Measurements from ENCODE around the gene TDRD3.
A peak's percentile ranks its signal among the peaks of the same experiment; 100 is the strongest.

Gene TDRD3

GRCh38 chr13:60411464-60411863 lies 14.4 kb downstream of the TDRD3 start:
- Mint-ChIP-seq H3K27ac (no peak overlapping the region), H3K9me3 (peaks cover 10% of the 10 kb centered on the region), H3K27me3 (no peaks in the 10 kb centered on the region), H3K36me3 (ENCODE audit: low read depth) (peaks cover 13% of the 10 kb centered on the region), H3K4me1 (peaks cover 45% of the 10 kb centered on the region), H3K4me3 (no peak overlapping the region)
- ATAC-seq (no peak), DNase-seq (no peak)

DNA sequence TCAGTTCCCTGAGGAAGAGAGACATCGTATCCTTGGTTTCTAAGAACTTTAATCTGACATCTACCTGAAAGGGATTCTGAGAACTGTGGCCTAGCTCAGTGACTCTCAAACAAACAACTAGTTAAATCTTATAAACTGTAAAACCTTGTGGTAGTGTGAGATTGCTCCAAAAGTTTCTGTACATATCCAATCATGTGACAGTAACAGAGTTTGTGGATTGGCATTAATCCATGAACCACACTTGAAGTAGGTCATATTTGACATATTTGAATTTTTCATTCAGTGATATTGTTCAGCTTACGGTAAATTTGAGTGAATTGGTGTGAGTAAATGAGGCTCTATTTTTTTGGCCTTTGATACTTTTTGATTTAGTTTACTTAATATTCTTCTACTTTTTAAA lies 15.0 kb downstream of the TDRD3 start:
- no peak for DNase-seq

DNA sequence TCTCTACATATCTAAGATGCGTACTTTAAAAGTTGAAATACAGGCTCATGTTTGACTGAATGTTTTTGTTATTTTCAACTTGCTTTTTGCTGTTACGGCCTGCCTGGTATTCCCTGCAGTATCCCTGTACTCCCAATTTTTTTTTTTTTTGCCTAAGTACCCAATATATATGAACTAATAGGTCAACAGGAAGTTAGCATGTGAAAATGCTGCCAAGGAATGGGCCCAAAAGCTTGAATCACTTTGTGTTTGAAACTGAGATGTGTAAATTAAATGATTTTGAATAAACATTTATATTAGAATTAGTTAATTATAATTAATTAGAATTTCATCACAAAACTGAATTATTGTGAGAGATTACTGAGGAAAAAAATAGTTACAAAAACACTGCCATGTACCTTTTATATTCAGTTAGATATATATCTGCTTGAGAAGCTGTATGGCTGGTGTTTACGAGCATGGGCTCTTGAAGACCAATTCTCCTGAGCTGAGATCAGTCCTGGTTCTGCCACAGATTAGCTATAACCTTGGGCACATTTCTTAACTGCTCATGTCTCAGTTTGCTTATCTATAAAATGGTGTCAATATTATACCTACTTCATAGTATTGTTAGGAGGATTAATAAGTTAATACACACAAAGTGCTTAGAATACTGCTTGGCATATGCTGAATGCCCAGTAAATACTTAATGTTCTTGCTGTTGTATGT lies 16.0 kb downstream of the TDRD3 start:
- Mint-ChIP-seq H3K4me3 (no peak overlapping the region), H3K36me3 (ENCODE audit: low read depth) (peaks cover 11% of the 10 kb centered on the region), H3K4me1 (peaks cover 54% of the 10 kb centered on the region), H3K9me3 (peaks cover 5% of the 10 kb centered on the region), H3K27me3 (no peaks in the 10 kb centered on the region), H3K27ac (no peak overlapping the region)
- no peak for ATAC-seq
- DNase-seq, result no peak

More for the DNA sequence above, 15.0 kb downstream of the TDRD3 start:
- Mint-ChIP-seq H3K4me3 (no peak overlapping the region), H3K27me3 (no peaks in the 10 kb centered on the region), H3K27ac (no peak overlapping the region), H3K36me3 (ENCODE audit: low read depth) (peaks cover 13% of the 10 kb centered on the region), H3K9me3 (peaks cover 10% of the 10 kb centered on the region), H3K4me1 (peaks cover 48% of the 10 kb centered on the region)
- no peak for ATAC-seq

DNA sequence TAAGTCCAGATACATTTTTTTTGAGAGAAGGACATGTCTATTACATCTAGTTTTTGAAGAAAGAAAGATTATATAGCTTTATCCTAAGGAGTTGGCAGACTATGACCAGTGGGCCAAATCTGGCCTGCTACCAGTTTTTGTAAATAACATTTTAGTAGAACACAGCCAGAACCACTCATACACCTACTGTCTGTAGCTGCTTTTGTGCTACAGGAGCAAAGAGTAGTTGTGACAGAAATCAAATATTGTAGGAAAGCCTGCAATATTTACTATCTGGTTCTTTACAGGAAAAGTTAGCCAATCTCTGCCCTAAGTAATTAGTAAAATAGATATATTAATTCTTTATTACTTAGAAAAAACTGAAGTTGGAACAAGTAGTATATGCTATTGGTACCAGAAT lies 17.2 kb downstream of the TDRD3 start:
- no peak overlapping the region for H3K4me3 Mint-ChIP-seq
- peaks cover 10% of the 10 kb centered on the region for H3K9me3 Mint-ChIP-seq
- DNase-seq (no peak), ATAC-seq (no peak)
- H3K27me3 Mint-ChIP-seq, result no peaks in the 10 kb centered on the region
- H3K36me3 Mint-ChIP-seq (ENCODE audit: low read depth), result peaks cover 6% of the 10 kb centered on the region
- H3K27ac Mint-ChIP-seq, result no peak overlapping the region
- H3K4me1 Mint-ChIP-seq, result peaks cover 50% of the 10 kb centered on the region

DNA sequence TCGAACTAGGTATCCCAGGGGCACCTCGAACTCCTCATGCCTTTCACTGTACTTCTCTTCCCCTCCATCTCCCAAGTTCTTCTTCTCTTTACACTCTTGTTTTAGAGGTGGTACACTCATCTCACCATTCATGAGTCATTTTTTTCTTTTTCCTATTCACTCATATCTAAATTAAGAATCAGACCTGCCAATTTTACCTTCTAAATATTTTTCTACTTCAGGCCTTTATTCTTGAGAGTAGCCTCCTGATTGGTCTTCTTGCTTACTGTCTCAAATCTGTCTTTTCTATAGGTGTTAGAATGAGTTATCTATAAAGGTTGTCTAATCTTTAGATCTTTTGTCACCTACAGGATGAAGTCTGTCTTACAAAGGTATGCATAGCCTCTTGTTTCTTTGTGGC lies 20.7 kb downstream of the TDRD3 start:
- peaks cover 12% of the 10 kb centered on the region for H3K36me3 Mint-ChIP-seq (ENCODE audit: low read depth)
- no peak overlapping the region for H3K4me3 Mint-ChIP-seq
- H3K27me3 Mint-ChIP-seq, result no peaks in the 10 kb centered on the region
- ATAC-seq (peak; percentile 88), DNase-seq (no peak)
- H3K4me1 Mint-ChIP-seq, result peaks cover 22% of the 10 kb centered on the region
- H3K27ac Mint-ChIP-seq, result peak overlapping the region; percentile 44
- peaks cover 21% of the 10 kb centered on the region for H3K9me3 Mint-ChIP-seq

DNA sequence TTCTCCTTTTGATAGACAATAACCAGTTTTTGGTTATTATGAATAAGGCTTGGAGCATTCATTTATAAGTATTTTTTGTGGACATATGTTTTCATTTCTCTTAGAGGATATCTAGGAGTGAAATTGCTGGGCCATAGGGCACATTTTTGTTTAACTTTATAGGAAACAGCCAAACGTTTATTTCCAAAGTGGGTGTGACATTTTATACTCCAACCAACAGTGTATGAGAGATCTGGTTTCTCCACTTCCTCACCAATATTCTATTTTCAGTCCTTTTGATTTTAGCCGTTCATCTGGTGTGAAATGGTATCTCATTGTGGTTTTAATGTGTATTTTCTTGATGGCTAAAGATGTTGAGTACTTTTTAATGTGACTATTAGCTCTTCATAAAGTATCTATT lies 21.9 kb downstream of the TDRD3 start:
- Mint-ChIP-seq H3K36me3 (ENCODE audit: low read depth) (peaks cover 12% of the 10 kb centered on the region), H3K4me1 (peaks cover 21% of the 10 kb centered on the region), H3K27ac (no peak overlapping the region), H3K27me3 (no peaks in the 10 kb centered on the region), H3K4me3 (no peak overlapping the region), H3K9me3 (peaks cover 21% of the 10 kb centered on the region)
- ATAC-seq, result no peak
- DNase-seq, result no peak

DNA sequence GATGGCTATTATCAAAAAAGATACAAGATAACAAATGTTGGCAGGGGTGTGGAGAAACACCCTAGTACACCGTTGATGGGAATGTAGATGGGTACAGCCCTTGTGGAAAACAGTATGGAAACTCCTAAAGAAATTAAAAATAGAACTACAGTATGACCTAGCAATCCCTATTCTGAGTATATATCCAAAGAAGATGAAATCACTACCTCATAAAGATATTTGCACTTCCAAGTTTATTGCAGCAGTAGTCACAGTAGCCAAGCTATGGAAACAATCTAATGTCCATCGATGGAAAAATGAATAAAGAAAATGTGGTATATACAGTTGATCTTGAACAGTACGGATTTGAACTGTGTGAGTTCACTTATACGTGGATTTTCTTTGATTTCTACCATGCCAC lies 28.3 kb downstream of the TDRD3 start:
- Mint-ChIP-seq H3K4me3 (no peak overlapping the region), H3K4me1 (peaks cover 29% of the 10 kb centered on the region), H3K27ac (no peak overlapping the region), H3K36me3 (ENCODE audit: low read depth) (peaks cover 2% of the 10 kb centered on the region), H3K9me3 (peaks cover 5% of the 10 kb centered on the region), H3K27me3 (no peaks in the 10 kb centered on the region)
- no peak for ATAC-seq
- DNase-seq, result no peak

GRCh38 chr13:60426075-60426474 lies 29.1 kb downstream of the TDRD3 start:
- Mint-ChIP-seq H3K36me3 (ENCODE audit: low read depth) (no peaks in the 10 kb centered on the region), H3K27me3 (no peaks in the 10 kb centered on the region), H3K27ac (no peak overlapping the region)

DNA sequence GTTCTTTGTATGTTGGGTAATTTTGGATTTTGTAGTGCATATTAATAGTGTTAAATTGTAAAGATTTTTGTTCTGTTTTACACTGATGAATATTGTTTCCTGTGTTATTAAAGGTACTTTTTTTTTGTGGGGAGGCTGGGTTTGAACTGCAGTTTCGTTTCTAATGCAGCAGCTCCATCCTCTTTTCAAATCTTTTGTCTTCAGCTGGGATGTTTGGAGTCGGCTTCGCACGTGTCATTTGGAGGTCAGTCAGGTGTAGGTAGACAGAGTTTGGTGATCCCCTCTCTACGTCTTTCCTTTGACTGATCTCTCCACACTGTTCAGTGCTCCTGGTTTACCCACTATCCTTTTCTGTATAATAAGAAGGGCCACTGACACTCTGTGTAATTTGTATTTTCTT lies 30.3 kb downstream of the TDRD3 start:
- H3K27me3 Mint-ChIP-seq, result no peaks in the 10 kb centered on the region
- no peaks in the 10 kb centered on the region for H3K9me3 Mint-ChIP-seq
- DNase-seq, result no peak
- H3K4me1 Mint-ChIP-seq, result peaks cover 29% of the 10 kb centered on the region
- no peak for ATAC-seq
- no peak overlapping the region for H3K4me3 Mint-ChIP-seq
- no peak overlapping the region for H3K27ac Mint-ChIP-seq
- no peaks in the 10 kb centered on the region for H3K36me3 Mint-ChIP-seq (ENCODE audit: low read depth)

More at GRCh38 chr13:60426075-60426474, 29.1 kb downstream of the TDRD3 start:
- Mint-ChIP-seq H3K9me3 (peaks cover 1% of the 10 kb centered on the region), H3K4me1 (peaks cover 29% of the 10 kb centered on the region), H3K4me3 (no peak overlapping the region)
- ATAC-seq, result no peak
- DNase-seq, result no peak

DNA sequence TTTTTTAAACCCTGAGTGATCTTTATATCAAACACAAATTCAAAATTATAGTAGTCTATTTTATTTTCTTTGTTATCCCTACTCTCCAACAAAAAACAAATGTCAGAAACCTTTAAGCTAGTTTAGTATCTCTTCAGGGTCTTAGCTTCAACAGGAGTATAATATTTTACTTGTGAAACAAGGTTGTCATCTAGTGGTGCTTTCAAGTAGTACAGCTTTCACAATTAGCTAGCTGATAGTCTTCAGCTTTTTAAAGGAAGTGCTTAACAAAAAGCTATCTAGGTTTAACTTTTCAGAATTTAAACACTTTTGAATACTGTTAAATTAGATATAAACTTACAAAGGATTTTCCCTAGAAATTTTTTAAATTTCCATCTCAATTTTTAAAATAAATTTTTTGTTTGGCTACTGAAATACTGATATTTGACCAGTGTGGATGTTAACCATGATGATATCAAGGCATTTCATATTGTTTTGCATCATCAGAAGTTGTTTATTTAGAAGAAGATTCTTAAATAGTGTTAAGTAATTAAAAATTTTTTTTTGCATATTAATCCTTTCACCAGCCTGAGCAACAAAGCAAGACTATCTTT lies 34.2 kb downstream of the TDRD3 start:
- Mint-ChIP-seq H3K27me3 (no peaks in the 10 kb centered on the region), H3K27ac (no peak overlapping the region), H3K36me3 (ENCODE audit: low read depth) (no peaks in the 10 kb centered on the region), H3K4me3 (no peak overlapping the region), H3K4me1 (peaks cover 18% of the 10 kb centered on the region), H3K9me3 (no peaks in the 10 kb centered on the region)
- ATAC-seq (peak; percentile 69), DNase-seq (no peak)

- ATAC-seq (no peak), DNase-seq (no peak)
- Mint-ChIP-seq H3K27me3 (no peaks in the 10 kb centered on the region), H3K4me1 (peaks cover 13% of the 10 kb centered on the region), H3K9me3 (no peaks in the 10 kb centered on the region), H3K27ac (no peak overlapping the region), H3K36me3 (ENCODE audit: low read depth) (no peaks in the 10 kb centered on the region), H3K4me3 (no peak overlapping the region)
Measured at GRCh38 chr13:60433505-60433904, 36.5 kb downstream of the TDRD3 start.

GRCh38 chr13:60435762-60436374 lies 38.8 kb downstream of the TDRD3 start:
- Mint-ChIP-seq H3K9me3 (no peaks in the 10 kb centered on the region), H3K4me1 (peaks cover 14% of the 10 kb centered on the region), H3K36me3 (ENCODE audit: low read depth) (peaks cover 2% of the 10 kb centered on the region), H3K27ac (no peak overlapping the region), H3K4me3 (no peak overlapping the region), H3K27me3 (no peaks in the 10 kb centered on the region)
- DNase-seq (no peak), ATAC-seq (no peak)

- ATAC-seq (no peak), DNase-seq (no peak)
- Mint-ChIP-seq H3K27me3 (no peaks in the 10 kb centered on the region), H3K4me3 (no peak overlapping the region), H3K4me1 (peaks cover 14% of the 10 kb centered on the region), H3K27ac (no peak overlapping the region), H3K36me3 (ENCODE audit: low read depth) (peaks cover 2% of the 10 kb centered on the region), H3K9me3 (no peaks in the 10 kb centered on the region)
Measured at GRCh38 chr13:60439201-60439600, 42.2 kb downstream of the TDRD3 start.

- Mint-ChIP-seq H3K36me3 (ENCODE audit: low read depth) (peaks cover 2% of the 10 kb centered on the region), H3K27ac (no peak overlapping the region), H3K4me1 (peaks cover 2% of the 10 kb centered on the region), H3K9me3 (no peaks in the 10 kb centered on the region), H3K4me3 (no peak overlapping the region), H3K27me3 (no peaks in the 10 kb centered on the region)
- DNase-seq, result no peak
- no peak for ATAC-seq
Measured at GRCh38 chr13:60441761-60442160, 44.7 kb downstream of the TDRD3 start.

DNA sequence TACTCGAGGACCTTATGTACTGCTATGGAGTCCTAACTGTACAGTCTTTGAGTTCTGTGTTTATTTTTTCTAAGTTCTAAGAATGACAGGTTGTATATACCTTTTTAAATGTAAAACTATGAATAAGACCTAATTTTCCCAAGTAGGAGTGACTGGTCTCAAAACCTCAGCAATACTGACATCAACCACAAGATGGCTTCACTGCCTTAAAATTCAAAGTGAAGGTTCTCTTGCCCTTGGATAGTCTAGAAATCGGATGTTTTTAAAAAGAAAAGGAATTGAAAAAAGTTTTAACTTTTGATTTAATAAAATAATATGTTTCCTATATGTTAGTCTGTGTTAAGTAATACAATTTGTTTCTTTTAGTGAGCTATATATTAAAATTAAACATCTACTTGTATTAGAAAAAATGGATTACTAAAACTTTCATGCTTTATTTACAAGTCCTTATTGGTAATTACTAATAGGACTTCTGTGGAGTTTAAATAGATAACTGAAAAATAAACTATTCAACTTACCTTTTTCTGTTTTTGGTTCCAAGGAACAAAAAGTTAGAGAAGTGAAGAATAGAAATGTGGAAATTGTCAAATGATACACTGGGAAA lies 52.0 kb downstream of the TDRD3 start:
- Mint-ChIP-seq H3K4me1 (no peaks in the 10 kb centered on the region), H3K4me3 (no peak overlapping the region), H3K9me3 (no peaks in the 10 kb centered on the region), H3K27ac (no peak overlapping the region), H3K36me3 (ENCODE audit: low read depth) (no peaks in the 10 kb centered on the region), H3K27me3 (no peaks in the 10 kb centered on the region)
- ATAC-seq, result no peak
- no peak for DNase-seq

Data from activated naive CD8-positive, alpha-beta T cell treated with anti-CD3 and anti-CD28 coated beads, Interleukin-2, amount 50 U/mL, for 24 hours (primary cell).